ENCODE data around the gene RAMP1. TPM values are rescaled to one million over a fixed set of nuclear protein-coding genes. Genes with fewer than 3 reads are reported as not detected.

RAMP1 gene
- total RNA-seq, 1 experiment from 2014 or later: 0.63 TPM

GRCh38 chr2:237877576-237878307 is 18.3 kb downstream of the RAMP1 start:
- no CpG with 5 or more reads among the region's 25 CpGs for WGBS (ENCODE audit: extremely low coverage, insufficient read length, low lambda C conversion rate)
- no peaks in the 10 kb centered on the region; the same call in 1 of the 2 replicates for H3K4me1 ChIP-seq (ENCODE audit: insufficient read depth, low read length)
- H3K9me3 ChIP-seq (ENCODE audit: control insufficient read depth, low read depth, low read length): no peaks in the 10 kb centered on the region
- no peak overlapping the region for H3T11ph ChIP-seq (ENCODE audit: low read length)
- no peak overlapping the region for H3K18ac ChIP-seq (ENCODE audit: insufficient read length, low read depth, low read length)
- no peak overlapping the region for H2BK15ac ChIP-seq (ENCODE audit: low read depth, low read length)
- no peak overlapping the region for H2BK20ac ChIP-seq (ENCODE audit: low read depth, low read length, poor library complexity, severe bottlenecking)
- Mint-ChIP-seq H3K27ac (no peak overlapping the region), H3K36me3 (ENCODE audit: insufficient read depth in 1 of 3, low read depth in 3 of 3) (no peaks in the 10 kb centered on the region; a peak in 1 of 7 replicates), H3K9me3 (no peaks in the 10 kb centered on the region), H3K27me3 (ENCODE audit: low read depth) (peaks cover 2% of the 10 kb centered on the region), H3K4me1 (peaks cover 8 to 9% of the 10 kb centered on the region in 2 experiments), H3K4me3 (no peak overlapping the region)
- H3K4ac ChIP-seq (ENCODE audit: low read depth, low read length): no peak overlapping the region
- H3K27ac ChIP-seq (ENCODE audit: insufficient read length, low read depth, low read length): no peak overlapping the region
- no peak overlapping the region for H3K23ac ChIP-seq (ENCODE audit: insufficient read length, low read depth, low read length)
- TF ChIP-seq CTCF (conservative IDR thresholded peaks at IDR 0.05): no peak
- no peaks in the 10 kb centered on the region for H3K79me2 ChIP-seq (ENCODE audit: insufficient read depth, low read length)
- no peak overlapping the region for H4K91ac ChIP-seq (ENCODE audit: insufficient read length, low read depth, low read length)
- no peak overlapping the region for H3K56ac ChIP-seq (ENCODE audit: insufficient read length, low read depth, low read length)
- H4K5ac ChIP-seq (ENCODE audit: insufficient read length, low read depth, low read length): no peak overlapping the region
- H3K23me2 ChIP-seq (ENCODE audit: insufficient read length, low read depth, low read length, poor library complexity, severe bottlenecking): no peaks in the 10 kb centered on the region
- no peak overlapping the region for H2BK120ac ChIP-seq (ENCODE audit: low read depth, low read length, poor library complexity, severe bottlenecking)
- H3K4me2 ChIP-seq (ENCODE audit: insufficient read depth, insufficient read length, low read length): no peak overlapping the region
- no peak overlapping the region for H2BK12ac ChIP-seq (ENCODE audit: insufficient read length, low read depth, low read length)
- no peaks in the 10 kb centered on the region for H3K79me1 ChIP-seq (ENCODE audit: insufficient read depth, low read depth, low read length, poor library complexity, severe bottlenecking)
- no peak overlapping the region for H3K9ac ChIP-seq (ENCODE audit: extremely low read depth, insufficient read length, low read length)
- no peak for DNase-seq
- no peak overlapping the region for H2AFZ ChIP-seq (ENCODE audit: low read length)
- no peak overlapping the region for H2AK5ac ChIP-seq (ENCODE audit: insufficient read length, low read length)
- H4K20me1 ChIP-seq (ENCODE audit: control insufficient read depth, insufficient read depth, insufficient read length): no peaks in the 10 kb centered on the region
- no peak overlapping the region; the same call in 1 of the 2 replicates for H3K14ac ChIP-seq (ENCODE audit: insufficient read depth, low read length)
- no peaks in the 10 kb centered on the region for H3K27me3 ChIP-seq (ENCODE audit: insufficient read depth, low read length)
- no peak overlapping the region for H4K8ac ChIP-seq (replicated peaks; ENCODE audit: insufficient read length, low read depth, low read length)
- no peak overlapping the region for H2BK5ac ChIP-seq (ENCODE audit: insufficient read length, low read length)

Measured in H9 (cell line).